ENCODE results near the gene VGF. TPM values are rescaled to one million over a fixed set of nuclear protein-coding genes. Genes with fewer than 3 reads are reported as not detected.

The VGF gene
- total RNA-seq, 1 donor from 2014 or later = 0.11 TPM

GRCh38 chr7:101153969-101154692, 11.2 kb downstream of the VGF start, which contains the start of gene AP1S1:
TSS of gene AP1S1 (plus strand) at chr7:101154476. CDS start at chr7:101154515, 39 bp downstream.
- Mint-ChIP-seq H3K36me3 (ENCODE audit: low read depth) (peaks cover 12% of the 10 kb centered on the region), H3K4me1 (peaks cover 13% of the 10 kb centered on the region), H3K27me3 (peaks cover 6% of the 10 kb centered on the region), H3K9me3 (no peaks in the 10 kb centered on the region), H3K27ac (peak within 1 kb of the TSS; percentile 74), H3K4me3 (peak within 1 kb of the TSS; percentile 83)
- peak; percentile 83 for DNase-seq
- no peak for TF ChIP-seq CTCF (IDR thresholded peaks at IDR 0.05)
- CTCF ChIA-PET = interaction anchor here (2.4 to 2.8 kb wide), 2 partner anchors 11 to 39 kb away, joined by 6 to 20 read pairs; no protein-coding TSS in a partner anchor
- intact Hi-C loops (cut with micrococcal nuclease) = loop anchor here (1.0 kb wide), 2 partner anchors 11 to 16 kb away; partner anchors contain the start of gene VGF
- POLR2A ChIA-PET = interaction anchor here (0.6 to 0.9 kb wide), 2 partner anchors 15 to 98 kb away, joined by 3 read pairs; no protein-coding TSS in a partner anchor
- peak; percentile 94 for ATAC-seq (ENCODE audit: low read depth)

GRCh38 chr7:101151908-101152651, 13.3 kb downstream of the VGF start:
- CTCF ChIA-PET = interaction anchor here (2.4 to 2.8 kb wide), 2 partner anchors 8 to 41 kb away, joined by 6 to 20 read pairs; no protein-coding TSS in a partner anchor
- peaks cover 13% of the 10 kb centered on the region for H3K4me1 Mint-ChIP-seq
- ATAC-seq (ENCODE audit: low read depth) (no peak), DNase-seq (no peak)
- H3K9me3 Mint-ChIP-seq = no peaks in the 10 kb centered on the region
- TF ChIP-seq CTCF (IDR thresholded peaks at IDR 0.05) = no peak
- no peak overlapping the region for H3K4me3 Mint-ChIP-seq
- intact Hi-C loops (cut with micrococcal nuclease) = no loop called here
- peaks cover 4% of the 10 kb centered on the region for H3K36me3 Mint-ChIP-seq (ENCODE audit: low read depth)
- H3K27me3 Mint-ChIP-seq = peaks cover 11% of the 10 kb centered on the region
- POLR2A ChIA-PET = interaction anchor here (0.5 to 0.6 kb wide), 3 partner anchors 22 to 31 kb away, joined by 3 to 8 read pairs (median 4); no protein-coding TSS in a partner anchor
- H3K27ac Mint-ChIP-seq = no peak overlapping the region

- peaks cover 23% of the 10 kb centered on the region for H3K4me1 Mint-ChIP-seq
- intact Hi-C loops (cut with micrococcal nuclease) = no loop called here
- no peak overlapping the region for H3K4me3 Mint-ChIP-seq
These were observed 24.5 kb downstream of the VGF start for GRCh38 chr7:101140746-101141382.

GRCh38 chr7:101140339-101140699, 25.1 kb downstream of the VGF start:
- Mint-ChIP-seq H3K4me1 (peaks cover 23% of the 10 kb centered on the region), H3K4me3 (no peak overlapping the region), H3K27me3 (peaks cover 17% of the 10 kb centered on the region), H3K36me3 (ENCODE audit: low read depth) (no peaks in the 10 kb centered on the region), H3K9me3 (no peaks in the 10 kb centered on the region), H3K27ac (no peak overlapping the region)
- intact Hi-C loops (cut with micrococcal nuclease) = no loop called here
- ChIA-PET POLR2A (interaction anchor here (1.2 kb wide), 1 partner anchor 37 kb away, joined by 5 read pairs; no protein-coding TSS in a partner anchor), CTCF (interaction anchor here (1.7 to 6.7 kb wide), 2 partner anchors 52 to 142 kb away, joined by 5 to 111 read pairs; no protein-coding TSS in a partner anchor)
- no peak for TF ChIP-seq CTCF (IDR thresholded peaks at IDR 0.05)
- ATAC-seq (ENCODE audit: low read depth) = no peak
- DNase-seq = no peak

More at GRCh38 chr7:101140746-101141382, 24.5 kb downstream of the VGF start:
- ChIA-PET POLR2A (interaction anchor here (1.2 kb wide), 1 partner anchor 36 kb away, joined by 5 read pairs; no protein-coding TSS in a partner anchor), CTCF (interaction anchor here (1.1 to 6.7 kb wide), 4 partner anchors 51 to 144 kb away, joined by 3 to 111 read pairs (median 4); no protein-coding TSS in a partner anchor)
- Mint-ChIP-seq H3K9me3 (no peaks in the 10 kb centered on the region), H3K36me3 (ENCODE audit: low read depth) (no peaks in the 10 kb centered on the region), H3K27ac (no peak overlapping the region), H3K27me3 (peaks cover 17% of the 10 kb centered on the region)
- no peak for TF ChIP-seq CTCF (IDR thresholded peaks at IDR 0.05)
- DNase-seq (no peak), ATAC-seq (ENCODE audit: low read depth) (no peak)
